Activated naive CD4-positive, alpha-beta T cell treated with anti-CD3 and anti-CD28 coated beads, Interleukin-2, amount 50 U/mL, for 24 hours (primary cell): ENCODE results near the gene JSRP1.
"Not testable (repeated sequence)": the region's sequence is repeated elsewhere in the genome, so short reads cannot be mapped to it uniquely, and the experiment has no call there.

Experiments used
- H3K27ac Mint-ChIP-seq: one replicate; pipeline ENCODE4 v1.8.0; 2021; ENCODE audit warnings: mild to moderate bottlenecking, mixed read lengths
- H3K27me3 Mint-ChIP-seq: one replicate; pipeline ENCODE4 v1.8.0; 2021; ENCODE audit warnings: mixed read lengths
- H3K36me3 Mint-ChIP-seq: one replicate; pipeline ENCODE4 v1.8.0; 2021; ENCODE audit warnings: mixed read lengths
- H3K4me1 Mint-ChIP-seq: one replicate; pipeline ENCODE4 v1.8.0; 2021; ENCODE audit warnings: mixed read lengths
- H3K4me3 Mint-ChIP-seq: one replicate; pipeline ENCODE4 v1.8.0; 2021; ENCODE audit warnings: mild to moderate bottlenecking, mixed read lengths
- H3K9me3 Mint-ChIP-seq: one replicate; pipeline ENCODE4 v1.8.0; 2021; ENCODE audit warnings: mixed read lengths

The JSRP1 gene

DNA sequence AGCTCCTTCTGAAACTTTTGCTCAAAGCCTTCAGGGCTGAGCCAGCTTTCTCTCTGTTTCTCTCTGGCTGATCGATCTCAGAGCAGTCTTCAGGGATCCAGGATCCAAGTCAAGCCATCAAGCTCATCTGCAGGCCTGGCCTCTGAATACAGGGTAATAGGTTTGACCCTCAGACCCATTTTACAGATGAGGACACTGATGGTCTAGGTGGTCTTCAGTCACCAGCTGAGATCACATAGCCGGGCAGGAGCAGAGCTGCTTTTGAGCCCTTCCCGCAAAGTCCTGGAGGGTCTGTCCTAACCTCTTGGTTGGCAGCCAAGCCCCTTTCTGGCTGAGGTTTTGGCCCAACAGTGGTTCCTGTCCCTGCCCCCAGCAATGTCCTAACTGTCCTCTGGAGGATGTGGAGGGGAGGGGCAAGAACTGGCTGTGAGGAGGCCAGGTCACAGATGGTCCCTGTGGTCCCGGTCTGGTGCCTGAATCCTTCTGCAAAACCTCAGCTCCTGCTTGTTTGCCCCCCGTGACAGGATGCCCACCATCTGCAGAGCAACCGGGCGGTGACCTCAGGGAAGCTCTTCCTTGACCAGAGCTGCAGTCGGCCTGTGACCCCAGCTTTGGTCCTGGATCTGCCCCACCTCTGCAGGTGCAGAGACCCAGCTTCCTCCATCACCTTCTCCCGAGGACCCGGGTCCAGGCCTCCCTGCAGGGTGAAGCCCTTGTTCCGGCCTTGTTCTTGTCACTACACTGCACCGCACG, 31.5 kb upstream of the JSRP1 start:
- peak overlapping the region; percentile 17 for H3K27ac Mint-ChIP-seq

GRCh38 chr19:2286402-2287140, 30.4 kb upstream of the JSRP1 start:
- no peak overlapping the region for H3K4me3 Mint-ChIP-seq
- H3K4me1 Mint-ChIP-seq: peaks cover 24% of the 10 kb centered on the region
- no peaks in the 10 kb centered on the region for H3K27me3 Mint-ChIP-seq
- H3K27ac Mint-ChIP-seq: no peak overlapping the region
- H3K36me3 Mint-ChIP-seq: no peaks in the 10 kb centered on the region
- no peaks in the 10 kb centered on the region for H3K9me3 Mint-ChIP-seq

More for the DNA sequence above, 31.5 kb upstream of the JSRP1 start:
- Mint-ChIP-seq H3K36me3 (no peaks in the 10 kb centered on the region), H3K4me1 (peaks cover 23% of the 10 kb centered on the region), H3K9me3 (no peaks in the 10 kb centered on the region), H3K4me3 (no peak overlapping the region), H3K27me3 (no peaks in the 10 kb centered on the region)

- H3K9me3 Mint-ChIP-seq: no peaks in the 10 kb centered on the region
- no peaks in the 10 kb centered on the region for H3K36me3 Mint-ChIP-seq
- peaks cover 13% of the 10 kb centered on the region for H3K4me1 Mint-ChIP-seq
- H3K27me3 Mint-ChIP-seq: no peaks in the 10 kb centered on the region
- no peak overlapping the region for H3K4me3 Mint-ChIP-seq
- H3K27ac Mint-ChIP-seq: peak overlapping the region; percentile 46
Observed at GRCh38 chr19:2283835-2284507, 27.8 kb upstream of the JSRP1 start.

GRCh38 chr19:2282862-2283237, 26.6 kb upstream of the JSRP1 start:
- H3K27ac Mint-ChIP-seq: no peak overlapping the region
- peaks cover 5% of the 10 kb centered on the region for H3K4me1 Mint-ChIP-seq
- H3K36me3 Mint-ChIP-seq: no peaks in the 10 kb centered on the region

DNA sequence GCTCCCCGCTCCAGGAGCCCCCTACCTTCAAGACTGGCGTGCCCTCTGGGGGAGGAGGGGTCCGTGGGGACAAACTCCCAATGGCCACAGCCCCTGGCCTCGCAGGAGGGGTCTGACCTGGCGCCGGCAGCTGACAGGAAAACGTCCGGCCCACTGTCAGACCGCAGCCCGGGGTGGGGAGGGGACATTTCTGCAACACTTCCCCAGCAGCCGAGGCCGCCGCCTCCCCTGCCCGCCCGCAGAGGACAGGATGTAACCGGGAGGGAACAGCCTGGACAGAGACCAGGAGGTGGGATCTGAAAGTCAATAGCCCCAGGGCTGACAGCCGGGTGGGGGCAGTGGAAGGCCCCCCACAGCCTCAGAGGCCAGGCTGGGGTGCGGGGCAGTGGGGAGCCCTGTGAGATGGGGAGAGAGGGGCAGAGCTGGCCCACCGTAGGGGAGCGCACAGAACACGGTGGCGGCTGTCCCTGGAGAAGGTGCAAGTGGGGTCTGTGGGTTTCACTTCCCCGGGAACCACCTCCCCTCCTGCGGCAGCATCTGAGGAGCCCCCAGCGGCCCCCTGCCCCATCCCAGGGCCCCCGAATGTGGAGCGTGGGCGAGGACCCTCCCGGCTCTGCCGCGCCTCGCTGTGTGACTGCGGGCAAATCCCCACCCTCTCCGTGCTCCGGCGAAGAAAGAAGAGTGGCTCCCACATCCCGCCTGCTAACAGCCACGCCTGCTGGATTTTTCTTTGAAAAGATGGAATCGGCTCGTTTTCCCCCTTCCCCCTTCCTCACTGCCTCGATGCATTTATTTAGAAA, 26.0 kb upstream of the JSRP1 start, which contains the start of gene PEAK3:
PEAK3 (minus strand) TSS at position 114 of the 800 bp plus-strand sequence. CDS start 1,244 bp downstream, outside the sequence.
- peaks cover 5% of the 10 kb centered on the region for H3K4me1 Mint-ChIP-seq
- H3K9me3 Mint-ChIP-seq: no peaks in the 10 kb centered on the region
- no peaks in the 10 kb centered on the region for H3K27me3 Mint-ChIP-seq
- no peaks in the 10 kb centered on the region for H3K36me3 Mint-ChIP-seq
- peak within 1 kb of the TSS; percentile 72 for H3K4me3 Mint-ChIP-seq
- no peak within 1 kb of the TSS for H3K27ac Mint-ChIP-seq

More at GRCh38 chr19:2282862-2283237, 26.6 kb upstream of the JSRP1 start:
- no peaks in the 10 kb centered on the region for H3K9me3 Mint-ChIP-seq
- H3K27me3 Mint-ChIP-seq: no peaks in the 10 kb centered on the region
- peak overlapping the region; percentile 64 for H3K4me3 Mint-ChIP-seq

GRCh38 chr19:2281265-2282061, 25.2 kb upstream of the JSRP1 start:
- not testable (repeated sequence) for H3K27ac Mint-ChIP-seq, H3K9me3 Mint-ChIP-seq, H3K4me1 Mint-ChIP-seq, H3K27me3 Mint-ChIP-seq, H3K36me3 Mint-ChIP-seq
- peak overlapping the region; percentile 72 for H3K4me3 Mint-ChIP-seq

GRCh38 chr19:2280633-2281264, 24.5 kb upstream of the JSRP1 start:
- Mint-ChIP-seq H3K9me3 (no peaks in the 10 kb centered on the region), H3K27me3 (no peaks in the 10 kb centered on the region), H3K27ac (no peak overlapping the region), H3K36me3 (no peaks in the 10 kb centered on the region), H3K4me3 (no peak overlapping the region), H3K4me1 (peaks cover 5% of the 10 kb centered on the region)

GRCh38 chr19:2278459-2279158, 22.4 kb upstream of the JSRP1 start:
- Mint-ChIP-seq H3K9me3 (no peaks in the 10 kb centered on the region), H3K27me3 (no peaks in the 10 kb centered on the region), H3K36me3 (peaks cover 3% of the 10 kb centered on the region), H3K27ac (no peak overlapping the region), H3K4me3 (no peak overlapping the region), H3K4me1 (peaks cover 19% of the 10 kb centered on the region)

GRCh38 chr19:2277138-2277537, 20.9 kb upstream of the JSRP1 start:
- Mint-ChIP-seq H3K4me1 (peaks cover 20% of the 10 kb centered on the region), H3K9me3 (no peaks in the 10 kb centered on the region), H3K27ac (no peak overlapping the region), H3K4me3 (no peak overlapping the region), H3K27me3 (no peaks in the 10 kb centered on the region), H3K36me3 (peaks cover 6% of the 10 kb centered on the region)

DNA sequence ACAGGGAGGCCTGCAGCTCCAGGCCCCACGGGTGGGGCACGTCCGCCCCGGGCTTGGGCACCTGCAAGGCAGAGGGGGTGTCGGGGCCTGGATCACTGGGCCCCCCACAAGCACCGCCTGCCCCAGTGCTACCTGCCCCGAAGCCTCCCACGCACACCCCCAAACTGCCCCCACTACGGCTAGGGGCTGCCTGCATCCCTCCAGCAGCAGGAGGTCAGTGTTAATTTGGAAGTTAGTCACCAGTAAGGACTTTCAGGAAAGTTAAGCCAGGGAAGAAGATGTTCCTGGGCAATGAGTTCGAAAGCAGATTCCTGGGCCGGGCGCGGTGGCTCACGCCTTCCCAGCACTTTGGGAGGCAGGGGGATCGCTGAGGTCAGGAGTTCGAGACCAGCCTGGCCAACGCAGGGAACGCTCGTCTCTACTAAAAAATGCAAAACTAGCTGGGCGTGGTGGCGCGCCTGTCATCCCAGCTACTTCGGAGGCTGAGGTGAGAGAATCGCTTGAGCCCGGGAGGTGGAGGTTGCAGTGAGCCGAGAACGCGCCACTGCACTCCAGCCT, 20.3 kb upstream of the JSRP1 start:
- Mint-ChIP-seq H3K27me3 (no peaks in the 10 kb centered on the region), H3K36me3 (peaks cover 9% of the 10 kb centered on the region), H3K27ac (peak overlapping the region; percentile 23), H3K9me3 (no peaks in the 10 kb centered on the region), H3K4me3 (no peak overlapping the region), H3K4me1 (peaks cover 24% of the 10 kb centered on the region)

GRCh38 chr19:2275588-2276428, 19.6 kb upstream of the JSRP1 start:
- no peak overlapping the region for H3K27ac Mint-ChIP-seq
- peaks cover 11% of the 10 kb centered on the region for H3K36me3 Mint-ChIP-seq
- H3K4me1 Mint-ChIP-seq: peaks cover 25% of the 10 kb centered on the region
- H3K4me3 Mint-ChIP-seq: no peak overlapping the region
- no peaks in the 10 kb centered on the region for H3K9me3 Mint-ChIP-seq
- H3K27me3 Mint-ChIP-seq: no peaks in the 10 kb centered on the region

GRCh38 chr19:2274931-2275535, 18.8 kb upstream of the JSRP1 start:
- Mint-ChIP-seq H3K4me3 (peak overlapping the region; percentile 7), H3K27me3 (no peaks in the 10 kb centered on the region), H3K9me3 (no peaks in the 10 kb centered on the region), H3K27ac (peak overlapping the region; percentile 87), H3K36me3 (peaks cover 11% of the 10 kb centered on the region), H3K4me1 (peaks cover 25% of the 10 kb centered on the region)
